G401 (cell line): ENCODE results near the gene OTOL1. TPM values are rescaled to one million over a fixed set of nuclear protein-coding genes. Genes with fewer than 3 reads are reported as not detected.

Source experiments
- DNase-seq: peaks from one replicate; pipeline ENCODE4 v3.0.0-alpha.2; 2015; ENCODE audit warnings: low spot score
- in situ Hi-C: cut with HindIII; loops from 2 replicates; pipeline ENCODE4 v1.10.0; 2016; ENCODE audit warnings: low sequenced_read_pairs, mixed read lengths
- total RNA-seq: library from RNA; depleted of rRNA; stranded (reverse); fragments of >200 nt; shearing (Covaris generic); gene quantifications from 2 replicates; pipeline ENCODE4 v1.2.3, GENCODE V29; 2014; rRNA removed

Gene OTOL1
- total RNA-seq, 1 experiment from 2014 or later: not detected

DNA sequence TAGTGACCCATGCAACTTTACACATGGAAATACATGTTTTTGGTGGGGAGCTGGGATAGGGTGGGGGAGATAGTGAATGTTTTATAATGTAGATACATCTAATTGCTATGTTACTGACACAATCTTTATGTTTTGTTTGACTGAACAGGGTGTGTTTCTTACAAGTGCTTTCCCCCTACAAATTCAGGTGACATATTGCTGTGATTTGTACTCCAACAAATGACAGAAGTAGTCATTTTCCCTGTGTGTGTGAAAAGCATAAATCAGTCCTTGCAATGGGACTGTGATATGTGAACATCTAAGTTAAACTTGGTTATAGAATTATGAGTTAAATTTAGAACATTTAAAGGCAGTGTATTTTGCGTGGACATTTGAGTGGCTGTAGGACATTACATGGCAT, 27.3 kb downstream of the OTOL1 start:
- in situ Hi-C loops: no loop called here
- DNase-seq: no peak

DNA sequence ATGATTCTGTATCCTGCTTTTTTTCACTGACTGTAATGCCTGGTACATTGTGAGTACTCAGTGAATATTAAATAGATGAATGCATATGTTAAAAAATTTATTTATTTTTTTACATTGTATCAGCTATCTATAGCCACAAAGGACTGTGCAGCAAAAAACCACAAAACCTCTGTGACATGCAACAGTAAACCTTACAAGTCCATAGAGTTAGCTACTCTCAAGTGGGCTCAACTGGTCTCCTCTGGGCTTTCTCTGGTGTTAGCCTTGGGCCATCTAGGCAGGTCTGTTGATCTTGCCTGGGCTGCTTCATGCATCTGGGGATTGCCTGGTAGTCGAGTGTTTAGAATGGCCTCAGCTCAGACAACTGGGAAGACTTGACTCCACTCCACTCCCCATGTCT, 35.3 kb downstream of the OTOL1 start:
- in situ Hi-C loops: no loop called here
- DNase-seq: no peak

DNA sequence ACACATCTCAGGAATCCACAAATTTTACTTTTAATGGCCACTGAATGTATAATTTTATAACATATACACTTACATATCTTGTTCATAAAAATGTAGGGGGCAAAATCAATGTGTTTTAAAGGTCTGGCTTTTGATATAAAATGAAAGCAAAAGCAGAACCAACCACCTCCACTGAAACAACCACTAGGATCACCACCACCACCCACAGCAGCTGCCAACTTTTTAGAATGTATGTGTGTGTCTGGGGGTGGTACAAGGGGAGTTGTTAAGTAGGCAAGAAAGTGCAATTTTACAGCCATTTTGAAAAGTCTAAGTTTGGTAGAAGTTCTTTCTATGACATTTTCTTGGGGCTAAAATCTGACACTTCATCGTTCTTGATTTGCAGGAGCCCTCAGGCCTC, 44.0 kb downstream of the OTOL1 start:
- no peak for DNase-seq
- in situ Hi-C loops: no loop called here

DNA sequence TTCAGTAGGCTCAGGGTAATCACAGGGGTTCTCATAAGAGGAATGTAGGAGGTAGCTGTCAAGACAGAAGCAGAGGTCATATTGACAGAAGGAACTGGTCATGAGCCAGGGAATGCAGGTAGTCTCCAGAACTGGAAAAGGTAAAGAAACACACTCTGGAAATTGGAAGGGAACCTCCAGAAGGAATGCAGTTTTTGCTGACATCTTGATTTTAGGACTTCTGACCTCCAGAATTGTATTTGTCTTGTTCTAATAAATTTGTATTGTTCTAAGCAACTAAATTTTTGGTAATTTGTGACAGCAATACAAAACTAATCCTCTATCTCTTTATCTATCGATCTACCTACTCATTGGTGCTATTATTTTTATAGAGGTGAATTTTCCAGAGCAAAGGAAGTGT, 49.2 kb downstream of the OTOL1 start:
- in situ Hi-C loops: no loop called here
- DNase-seq: no peak

DNA sequence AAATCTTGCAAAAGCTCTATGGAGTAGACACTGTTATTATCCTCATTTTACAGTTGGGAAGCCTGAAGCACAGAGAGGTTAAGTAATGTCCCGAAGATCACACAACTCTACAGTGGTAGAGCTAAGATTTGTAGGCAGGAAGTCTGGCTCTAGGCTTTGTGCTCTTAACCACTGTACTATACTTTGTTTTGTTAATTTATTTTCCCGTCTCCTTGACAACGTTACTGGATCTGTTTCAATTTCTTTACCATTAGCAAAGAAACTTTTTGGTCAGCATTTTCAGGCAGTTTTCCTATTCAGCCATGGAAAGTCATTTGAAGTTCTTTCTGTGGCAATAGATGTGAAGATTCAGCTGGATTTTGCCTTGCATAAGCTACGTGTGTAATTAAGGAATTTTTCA, 51.7 kb downstream of the OTOL1 start:
- in situ Hi-C loops: no loop called here
- DNase-seq: no peak

DNA sequence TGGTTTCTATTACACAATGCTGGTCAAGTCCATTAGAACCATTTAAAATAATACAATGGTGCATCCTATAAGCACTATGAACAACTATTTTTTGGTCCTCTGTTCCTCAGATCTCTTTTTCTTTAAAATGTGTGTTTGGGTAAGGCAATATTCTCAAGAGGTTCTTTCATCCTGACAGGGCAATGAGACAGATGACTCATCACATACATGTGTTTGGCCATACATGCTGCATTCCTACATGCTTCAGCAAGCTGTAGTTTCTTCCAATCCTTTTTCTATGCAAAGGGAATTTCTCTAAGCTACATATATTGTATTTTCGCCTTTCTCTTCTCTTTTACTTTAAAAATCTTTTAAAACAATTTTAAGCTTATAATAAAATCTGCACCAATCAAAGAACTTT, 52.7 kb downstream of the OTOL1 start:
- in situ Hi-C loops: no loop called here
- DNase-seq: no peak

DNA sequence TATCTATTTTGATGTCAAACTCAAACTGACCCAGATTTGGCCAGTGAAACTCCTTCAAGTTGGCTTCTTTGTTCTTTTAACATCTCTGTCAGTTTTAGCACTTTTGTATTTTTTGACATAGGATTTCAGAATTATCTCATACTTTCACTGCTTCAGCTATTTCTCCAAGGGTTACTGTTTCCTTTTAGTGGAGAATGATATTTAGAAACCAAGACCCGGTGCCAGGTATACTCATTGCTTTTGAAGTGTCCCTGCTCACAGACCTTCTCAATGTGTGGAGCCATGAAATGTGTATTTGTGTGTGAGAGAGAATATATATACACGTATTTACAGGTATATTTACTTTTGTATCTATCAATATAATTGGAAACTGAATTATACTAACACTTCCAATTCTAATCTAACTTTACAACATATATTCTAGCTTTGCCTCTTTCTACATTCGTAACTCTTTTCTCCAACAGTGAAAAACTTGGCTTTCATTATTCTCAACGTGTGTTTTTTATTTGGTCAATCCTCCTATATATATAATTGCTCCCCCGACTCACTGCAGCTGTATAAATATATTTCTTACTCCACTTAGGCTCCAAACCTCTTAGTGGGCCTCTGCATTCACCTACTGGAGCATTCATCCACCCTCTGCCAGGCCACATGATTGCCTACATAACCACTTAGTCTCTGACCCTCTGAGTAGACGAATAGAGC, 54.0 kb downstream of the OTOL1 start:
- in situ Hi-C loops: no loop called here
- DNase-seq: no peak

DNA sequence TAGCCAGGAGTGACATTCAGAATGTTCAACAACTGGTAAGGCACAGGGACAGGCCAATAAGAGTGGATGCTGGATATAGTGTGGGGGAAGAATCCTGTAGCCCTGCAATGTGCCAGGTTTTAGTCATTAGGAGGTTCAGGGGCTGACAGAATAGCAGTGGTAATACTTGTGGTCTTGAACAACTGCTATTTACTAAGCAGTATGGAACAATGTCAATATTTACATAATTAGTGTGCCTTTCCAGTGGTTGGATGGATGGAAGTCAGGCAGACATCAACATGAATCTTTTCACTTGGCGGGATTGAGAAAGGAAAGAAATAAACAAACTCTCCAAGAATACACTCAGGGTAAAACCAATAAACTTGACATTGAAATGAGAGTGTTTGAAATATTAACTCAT, 55.1 kb downstream of the OTOL1 start:
- in situ Hi-C loops: no loop called here
- DNase-seq: no peak

DNA sequence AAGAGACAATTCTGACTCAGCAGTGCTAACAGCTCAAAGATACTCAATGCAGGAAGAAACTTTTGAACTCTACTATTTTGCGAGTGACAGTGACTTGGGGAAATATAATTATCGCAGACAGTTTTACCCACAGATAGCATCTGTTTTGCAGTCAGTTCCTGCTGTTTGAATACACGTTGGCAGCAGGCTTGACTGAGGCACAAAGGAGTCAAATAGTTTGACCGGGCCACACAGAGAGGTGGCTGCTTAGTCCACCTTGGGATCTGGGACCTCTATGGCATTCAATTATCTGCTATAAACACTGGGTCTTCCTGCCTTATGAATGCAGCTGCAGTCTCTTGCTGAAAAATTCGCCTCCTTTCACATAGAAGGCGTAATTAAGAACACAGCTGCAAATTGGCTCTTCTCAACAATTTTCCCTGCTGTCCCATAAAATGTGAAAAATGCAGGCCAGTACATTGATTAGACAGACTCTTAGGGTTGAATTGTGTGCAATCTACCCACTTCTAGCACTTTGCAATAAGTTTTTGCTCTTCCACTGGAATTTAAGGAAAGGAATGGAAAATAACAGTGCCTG, 56.5 kb downstream of the OTOL1 start:
- in situ Hi-C loops: no loop called here

More for the DNA sequence above, 56.5 kb downstream of the OTOL1 start:
- no peak for DNase-seq

Other genes starting within 250 kb of the OTOL1 start
- gene SPTSSB, start 125.3 kb upstream of the OTOL1 start, total RNA-seq: not detected in 2 replicates